Measurements from ENCODE around the gene PARP12.

DNA sequence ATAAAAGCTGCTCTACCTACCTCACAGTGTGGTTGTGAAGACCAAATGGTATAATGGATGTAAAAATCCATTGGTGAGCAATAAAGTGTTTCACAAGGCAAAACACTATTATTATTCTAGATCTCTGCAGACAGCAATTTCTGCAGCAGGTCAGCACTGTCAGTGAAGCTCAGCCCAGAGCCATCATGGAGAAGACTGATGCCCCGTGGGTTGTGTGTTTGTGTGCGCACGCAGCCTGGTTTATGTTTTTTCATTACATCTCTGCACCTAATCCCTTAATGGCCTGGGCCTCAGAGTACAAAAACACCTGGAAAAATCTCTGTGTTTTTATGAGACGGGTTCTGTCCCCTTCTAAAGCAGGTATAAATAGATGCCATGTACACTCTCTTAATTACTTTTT lies 64.2 kb downstream of the PARP12 start:
- TF ChIP-seq, protein P1, sequence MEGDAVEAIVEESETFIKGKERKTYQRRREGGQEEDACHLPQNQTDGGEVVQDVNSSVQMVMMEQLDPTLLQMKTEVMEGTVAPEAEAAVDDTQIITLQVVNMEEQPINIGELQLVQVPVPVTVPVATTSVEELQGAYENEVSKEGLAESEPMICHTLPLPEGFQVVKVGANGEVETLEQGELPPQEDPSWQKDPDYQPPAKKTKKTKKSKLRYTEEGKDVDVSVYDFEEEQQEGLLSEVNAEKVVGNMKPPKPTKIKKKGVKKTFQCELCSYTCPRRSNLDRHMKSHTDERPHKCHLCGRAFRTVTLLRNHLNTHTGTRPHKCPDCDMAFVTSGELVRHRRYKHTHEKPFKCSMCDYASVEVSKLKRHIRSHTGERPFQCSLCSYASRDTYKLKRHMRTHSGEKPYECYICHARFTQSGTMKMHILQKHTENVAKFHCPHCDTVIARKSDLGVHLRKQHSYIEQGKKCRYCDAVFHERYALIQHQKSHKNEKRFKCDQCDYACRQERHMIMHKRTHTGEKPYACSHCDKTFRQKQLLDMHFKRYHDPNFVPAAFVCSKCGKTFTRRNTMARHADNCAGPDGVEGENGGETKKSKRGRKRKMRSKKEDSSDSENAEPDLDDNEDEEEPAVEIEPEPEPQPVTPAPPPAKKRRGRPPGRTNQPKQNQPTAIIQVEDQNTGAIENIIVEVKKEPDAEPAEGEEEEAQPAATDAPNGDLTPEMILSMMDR (IDR thresholded peaks at IDR 0.05): no peak
- TF ChIP-seq POLR2A (IDR thresholded peaks at IDR 0.05): no peak

Measured in testis (tissue), 2 donors.